DMS53 treated with DMSO at 0.1 percent for 48 hours (cell line): ENCODE measurements around the gene DHX35.

Experiments
- DNase-seq: peaks from one replicate; lab custom pipeline; 2025; ENCODE audit not compliant: unreplicated experiment; lab: John Stamatoyannopoulos, UW

The DHX35 gene

DNA sequence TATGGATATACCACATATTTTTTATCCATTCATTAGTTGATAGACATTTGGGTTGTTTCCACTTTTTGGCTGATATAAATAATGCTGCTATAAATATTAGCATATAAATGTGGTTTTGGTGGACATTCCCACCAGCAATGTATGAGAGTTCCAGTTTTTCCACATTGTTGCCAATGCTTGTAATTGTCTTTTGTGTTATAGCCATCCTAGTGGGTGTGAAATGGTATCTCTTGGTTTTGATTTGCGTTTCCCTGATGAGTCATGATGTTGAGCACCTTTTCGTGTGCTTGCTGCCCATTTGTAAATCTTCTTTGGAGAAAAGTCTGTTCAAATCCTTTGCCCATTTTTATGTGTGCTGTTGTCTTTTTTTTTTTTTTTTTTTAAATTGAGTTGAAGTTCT, 54.4 kb downstream of the DHX35 start:
- DNase-seq: peak; percentile 2

- DNase-seq: no peak
Observed at GRCh38 chr20:39019027-39019426, 56.9 kb downstream of the DHX35 start.

DNA sequence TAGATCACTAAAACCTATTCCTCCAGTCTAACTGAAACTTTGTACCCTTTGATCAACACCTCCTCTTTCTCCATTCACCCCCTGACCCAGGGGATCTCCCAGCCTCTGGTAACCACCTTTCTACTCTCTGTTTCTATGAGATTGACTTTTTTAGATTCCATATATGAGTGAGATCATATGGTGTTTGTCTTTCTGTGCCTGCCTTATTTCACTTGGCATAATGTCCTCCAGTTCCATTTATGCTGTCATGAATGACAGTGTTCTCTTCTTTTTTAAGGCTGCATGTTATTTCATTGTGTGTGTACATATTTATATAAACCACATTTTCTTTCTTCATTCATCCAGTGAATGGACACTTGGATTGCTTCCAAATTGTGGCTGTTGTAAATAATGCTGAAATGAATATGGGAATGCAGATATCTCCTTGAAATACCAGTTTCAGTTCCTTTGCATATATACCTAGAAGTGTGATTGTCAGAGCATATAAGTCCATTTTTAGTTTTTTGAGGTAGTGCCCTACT, 57.7 kb downstream of the DHX35 start:
- DNase-seq: no peak

DNA sequence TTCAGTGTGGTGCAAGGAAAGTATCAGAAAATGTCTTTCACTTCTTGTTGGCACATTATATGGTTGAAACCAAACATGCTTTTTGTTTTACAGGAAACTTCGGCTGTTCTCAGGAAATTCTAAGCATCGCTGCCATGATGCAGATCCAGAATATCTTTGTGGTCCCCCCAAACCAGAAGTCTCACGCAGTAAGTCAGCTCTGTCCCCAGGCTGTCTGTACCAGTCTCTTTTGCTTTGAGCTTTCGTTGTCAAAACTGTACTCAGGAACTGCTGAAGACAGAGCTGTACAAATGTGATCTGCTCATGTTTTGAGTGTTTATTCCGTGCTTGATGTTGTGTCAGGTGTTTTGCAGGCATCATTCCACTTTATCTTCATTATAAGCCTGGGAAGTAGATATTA, 59.6 kb downstream of the DHX35 start:
- DNase-seq: no peak

GRCh38 chr20:39025883-39026282, 63.7 kb downstream of the DHX35 start:
- DNase-seq: no peak

- DNase-seq: no peak
Observed at GRCh38 chr20:39029364-39029763, 67.2 kb downstream of the DHX35 start.

DNA sequence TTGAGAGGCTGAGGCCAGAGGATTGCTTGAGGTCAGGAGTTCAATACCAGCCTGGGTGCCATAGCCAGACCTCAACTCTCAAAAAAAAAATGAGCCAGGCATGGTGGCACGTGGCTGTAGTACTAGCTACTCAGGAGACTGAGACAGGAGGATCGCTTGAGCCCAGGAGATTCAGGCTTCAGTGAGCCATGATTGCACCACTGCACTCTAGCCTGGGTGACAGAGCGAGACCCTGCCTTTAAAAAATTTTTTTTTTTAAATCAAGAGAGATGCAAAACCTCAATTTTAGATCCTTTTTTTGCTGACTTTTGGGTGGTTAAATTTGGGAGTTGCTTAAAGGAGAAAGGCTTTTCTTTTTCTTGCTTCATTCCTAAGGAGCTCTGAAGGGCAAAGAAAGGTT, 70.9 kb downstream of the DHX35 start:
- DNase-seq: no peak

- no peak for DNase-seq
Observed at GRCh38 chr20:39036011-39036410, 73.9 kb downstream of the DHX35 start.

- no peak for DNase-seq
Observed at GRCh38 chr20:39036851-39037250, 74.7 kb downstream of the DHX35 start.

GRCh38 chr20:39038047-39038446, 75.9 kb downstream of the DHX35 start:
- no peak for DNase-seq

DNA sequence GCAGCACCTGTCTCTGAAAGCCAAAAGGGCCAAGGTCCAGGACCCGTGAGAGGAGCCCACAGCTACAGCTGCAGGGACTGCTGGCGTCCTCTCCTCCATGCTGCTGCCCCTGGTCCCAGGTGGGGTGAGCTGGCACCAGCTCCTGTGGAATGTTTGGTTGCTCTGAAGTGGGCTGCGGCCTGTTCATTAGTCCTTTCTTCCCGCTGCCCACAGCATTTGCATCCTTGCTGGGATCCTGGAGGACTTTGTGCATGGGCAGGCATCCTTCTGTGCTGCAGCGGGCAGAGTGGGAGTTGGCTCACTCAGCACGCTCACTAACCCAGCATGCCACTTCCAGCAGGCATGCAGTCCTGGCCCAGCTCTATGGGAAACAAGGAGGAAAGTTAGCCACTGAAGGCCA, 76.4 kb downstream of the DHX35 start:
- no peak for DNase-seq

GRCh38 chr20:39039261-39039660, 77.1 kb downstream of the DHX35 start:
- DNase-seq: no peak

DNA sequence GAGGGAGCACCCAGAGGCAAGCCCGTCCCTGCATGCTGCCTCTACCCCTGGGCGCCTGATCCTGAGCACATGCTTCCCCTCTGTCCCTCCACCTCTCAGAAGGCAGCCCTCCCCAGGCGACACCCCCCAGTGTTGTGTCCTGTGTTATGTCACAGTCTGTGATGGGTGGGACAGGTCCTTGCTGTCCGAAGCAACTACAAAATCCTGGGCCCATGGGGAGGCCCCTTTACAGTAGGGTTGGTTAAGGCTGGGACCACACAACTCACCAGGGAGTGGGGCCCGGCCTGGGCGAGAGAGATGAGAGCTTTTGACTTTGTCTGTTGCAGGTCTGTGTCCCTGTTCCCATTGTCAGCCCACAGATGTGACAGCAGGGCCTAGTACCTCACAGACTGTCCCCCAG, 78.0 kb downstream of the DHX35 start:
- DNase-seq: no peak

- no peak for DNase-seq
Observed at GRCh38 chr20:39041067-39041466, 78.9 kb downstream of the DHX35 start.

GRCh38 chr20:39042279-39043150, 80.4 kb downstream of the DHX35 start:
- DNase-seq: no peak

- no peak for DNase-seq
Observed at GRCh38 chr20:39044501-39044900, 82.4 kb downstream of the DHX35 start.

- DNase-seq: no peak
Observed at GRCh38 chr20:39045676-39046075, 83.5 kb downstream of the DHX35 start.

DNA sequence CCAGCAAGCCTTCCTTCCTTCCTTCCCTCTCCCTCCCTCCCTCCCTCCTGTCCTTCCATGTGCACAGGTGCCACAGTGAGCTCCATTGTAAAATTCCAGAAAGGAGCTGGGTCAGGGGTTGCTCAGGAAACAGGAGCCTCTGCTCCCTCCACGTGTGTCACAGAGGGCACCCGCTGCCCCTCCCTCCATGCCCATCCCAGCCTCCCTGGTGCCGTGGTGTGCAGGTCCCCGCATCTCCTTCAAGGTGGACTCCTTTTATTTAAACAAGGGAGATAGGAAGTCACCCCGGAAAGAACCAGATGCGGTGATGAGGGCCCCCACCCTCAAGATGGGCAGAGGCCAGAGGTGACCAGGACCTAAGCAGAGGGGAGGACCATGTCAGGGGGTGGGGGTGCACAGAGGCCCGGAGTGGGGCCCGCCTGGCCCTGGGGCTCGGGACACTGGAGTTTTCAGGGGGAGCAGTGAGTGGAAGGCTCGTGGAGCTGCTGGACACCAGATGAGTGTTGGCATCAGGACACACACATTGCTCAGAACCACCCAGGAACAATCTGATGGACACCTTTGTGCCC, 85.4 kb downstream of the DHX35 start:
- no peak for DNase-seq

DNA sequence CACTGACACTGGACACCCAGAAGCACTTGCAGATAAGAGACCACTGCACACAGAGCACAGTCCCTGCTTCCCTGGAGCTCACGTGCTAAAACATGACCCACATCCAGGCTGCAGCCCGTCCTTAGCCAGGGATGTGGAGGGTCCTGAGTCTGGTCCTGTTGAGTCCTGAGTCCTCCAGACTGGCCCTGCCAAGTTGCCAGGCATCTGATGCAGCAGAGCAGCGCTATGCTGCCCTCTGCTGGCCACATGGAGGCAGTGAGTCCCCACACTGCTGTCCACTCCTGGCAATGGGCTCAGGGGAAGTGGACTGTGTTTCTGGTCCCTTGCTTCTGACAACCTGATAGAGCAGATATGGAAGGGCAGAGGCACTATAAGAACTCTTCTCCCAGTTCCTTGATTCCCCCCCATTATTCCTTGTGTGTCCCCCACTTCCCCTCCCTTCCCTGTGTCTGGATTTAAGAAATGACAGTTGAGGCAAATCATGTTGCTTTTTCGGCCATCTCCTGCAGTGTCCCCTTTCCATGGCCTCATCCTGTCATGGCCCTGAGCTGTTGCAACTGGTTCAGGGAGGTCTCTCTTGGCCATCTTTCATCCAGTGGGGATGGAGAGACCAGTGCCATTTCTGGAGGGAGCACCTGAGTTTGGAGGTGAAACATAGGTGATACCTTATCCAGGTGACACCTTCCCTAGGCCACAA, 86.0 kb downstream of the DHX35 start:
- DNase-seq: peak; percentile 67

DNA sequence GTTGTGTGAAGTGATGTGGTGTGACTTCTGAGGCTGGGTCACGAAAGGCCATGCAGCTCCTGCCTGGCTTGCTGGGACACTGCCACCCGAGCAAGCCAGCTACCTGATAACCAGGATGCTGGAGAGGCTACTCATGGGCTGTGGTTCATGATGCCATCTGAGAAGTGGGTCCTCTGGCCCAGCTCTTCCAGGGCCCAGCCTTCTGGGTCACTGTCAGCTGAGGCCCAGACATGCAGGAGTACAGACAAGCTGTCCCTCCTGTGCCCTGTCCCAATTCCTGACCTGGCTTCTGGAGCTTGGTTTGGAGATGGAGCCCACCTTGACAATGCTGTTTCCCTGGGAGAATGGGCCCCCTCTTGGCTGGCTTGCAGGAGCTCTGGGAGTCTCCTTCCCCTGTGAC, 87.0 kb downstream of the DHX35 start:
- no peak for DNase-seq

DNA sequence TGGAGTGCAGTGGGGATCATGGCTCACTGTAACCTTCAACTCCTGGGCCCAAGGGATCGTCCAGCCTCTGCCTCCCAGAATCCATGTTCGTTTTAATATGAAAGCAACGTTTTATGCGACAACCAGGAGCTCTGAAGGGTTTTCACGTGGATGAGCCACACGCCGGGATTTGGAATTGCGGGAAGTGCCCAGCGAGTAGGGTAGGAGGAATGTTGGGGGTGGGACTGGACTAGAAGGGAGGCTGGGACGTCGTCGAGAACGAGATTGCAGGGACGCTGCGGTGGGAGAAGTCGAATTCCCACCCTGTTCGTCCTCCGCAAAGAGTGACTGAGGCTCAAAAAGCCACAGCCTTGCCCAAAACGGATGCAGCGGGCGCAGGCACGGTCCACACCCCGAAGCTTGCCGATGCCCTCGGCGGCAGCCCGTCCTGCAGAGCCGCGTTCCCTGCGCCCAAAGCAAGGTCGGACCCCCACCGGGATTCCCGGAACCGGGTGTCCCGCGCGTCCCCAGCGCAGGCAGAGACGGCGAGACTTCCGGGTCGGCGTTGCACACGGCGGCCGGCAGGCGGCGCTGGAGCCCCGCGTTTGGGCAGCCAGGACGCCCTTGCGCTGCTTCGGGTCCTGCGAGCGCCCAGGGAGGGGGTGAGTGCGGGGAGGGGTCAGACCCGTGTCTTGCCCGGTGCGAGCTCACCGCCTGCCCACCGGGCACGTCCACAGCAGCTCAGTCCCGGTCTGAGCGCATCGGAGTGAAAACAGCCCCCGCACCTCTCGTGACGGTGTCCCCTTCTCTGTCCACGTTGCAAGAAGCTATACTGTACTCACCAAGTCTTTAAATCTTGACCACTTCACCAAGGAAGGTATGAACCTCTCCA, 87.8 kb downstream of the DHX35 start:
- DNase-seq: peak; percentile 20
